Activated CD8-positive, alpha-beta T cell treated with anti-CD3 and anti-CD28 coated beads, Interleukin-2, amount 10 ng/mL, durations not matched to agents 7 days and 5 days (primary cell): Measurements from ENCODE around the gene OR4S1. TPM values are rescaled to one million over a fixed set of nuclear protein-coding genes. Genes with fewer than 3 reads are reported as not detected.

Source experiments
- ATAC-seq: fragments of 150-1000 bp; cut with Tn5 transposase; one replicate; pipeline ENCODE4 v1.10.0; 2021; ENCODE audit warnings: moderate library complexity
- CTCF ChIA-PET: fragments of 350-600 bp; sonication (Branson Sonifier 250); formaldehyde crosslinking; loops from one replicate; lab custom pipeline; 2021; ENCODE audit warnings: antibody characterized with exemption; lab: Charles Lee
- POLR2A ChIA-PET: fragments of 350-600 bp; sonication (Branson Sonifier 250); formaldehyde crosslinking; loops from one replicate; lab custom pipeline; 2021; ENCODE audit warnings: antibody characterized with exemption; lab: Charles Lee
- DNase-seq: peaks from one replicate; pipeline ENCODE4 v3.0.0-alpha.2; 2020
- H3K27ac Mint-ChIP-seq: one replicate; pipeline ENCODE4 v1.8.0; 2021; ENCODE audit warnings: mild to moderate bottlenecking, mixed read lengths
- H3K27me3 Mint-ChIP-seq: one replicate; pipeline ENCODE4 v1.8.0; 2021; ENCODE audit warnings: low read depth, mixed read lengths
- H3K36me3 Mint-ChIP-seq: one replicate; pipeline ENCODE4 v1.8.0; 2021; ENCODE audit warnings: low read depth, mixed read lengths
- H3K4me1 Mint-ChIP-seq: one replicate; pipeline ENCODE4 v1.8.0; 2021; ENCODE audit warnings: low read depth, mixed read lengths
- H3K4me3 Mint-ChIP-seq: one replicate; pipeline ENCODE4 v1.8.0; 2021; ENCODE audit warnings: mild to moderate bottlenecking, mixed read lengths
- H3K9me3 Mint-ChIP-seq: one replicate; pipeline ENCODE4 v1.8.0; 2022; ENCODE audit warnings: mixed read lengths; ENCODE audit not compliant: insufficient read depth
- total RNA-seq, 2 experiments: library from RNA; stranded (reverse); gene quantifications; one replicate each; pipeline ENCODE4 v1.2.3, GENCODE V29; 2021

Gene OR4S1
- total RNA-seq, 2 experiments from 2014 or later: not detected

DNA sequence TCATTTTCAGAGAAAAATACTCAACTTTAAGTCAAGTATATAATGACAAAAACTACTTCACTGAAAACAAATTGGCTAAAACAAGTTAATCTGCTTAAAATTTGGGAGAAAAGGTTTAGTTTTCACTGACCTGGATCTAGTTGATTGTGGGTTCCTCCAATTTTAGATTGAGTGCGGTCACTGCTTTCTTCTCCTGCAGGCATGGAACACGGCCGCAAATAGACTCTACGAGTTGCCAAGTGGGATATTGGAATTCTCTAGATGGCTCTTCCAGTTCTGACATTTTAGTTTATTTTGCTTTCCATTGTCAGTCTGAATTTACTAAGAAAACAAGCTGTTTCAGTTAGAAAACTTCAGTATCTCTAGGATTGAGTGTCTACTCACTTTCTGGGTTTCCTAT, 48.0 kb downstream of the OR4S1 start:
- DNase-seq (no peak), ATAC-seq (no peak)
- Mint-ChIP-seq H3K27me3 (no peaks in the 10 kb centered on the region), H3K9me3 (peaks cover 5% of the 10 kb centered on the region), H3K27ac (no peak overlapping the region), H3K36me3 (no peaks in the 10 kb centered on the region), H3K4me1 (no peaks in the 10 kb centered on the region), H3K4me3 (no peak overlapping the region)
- POLR2A ChIA-PET: no interaction called here
- CTCF ChIA-PET: no interaction called here

DNA sequence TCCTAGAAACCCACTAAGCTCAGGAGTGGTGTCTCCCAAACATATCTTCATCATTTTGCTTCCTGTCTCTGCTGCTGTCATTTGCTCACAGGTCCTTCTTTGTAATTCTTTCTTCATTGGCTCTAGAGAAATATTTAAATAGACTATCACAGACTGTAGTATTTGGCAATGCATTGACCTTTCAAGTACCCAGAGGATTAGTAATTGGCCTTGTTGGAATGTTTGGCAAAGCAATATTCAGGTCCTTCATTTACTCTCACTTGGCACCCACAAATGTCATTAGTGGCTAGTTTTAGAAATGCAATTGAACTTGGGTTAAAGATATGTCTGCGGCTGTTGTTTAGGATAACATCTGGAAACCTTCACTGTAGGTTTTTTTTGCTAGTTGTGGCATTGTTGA, 48.7 kb downstream of the OR4S1 start:
- Mint-ChIP-seq H3K4me3 (no peak overlapping the region), H3K9me3 (peaks cover 5% of the 10 kb centered on the region), H3K27me3 (no peaks in the 10 kb centered on the region), H3K27ac (no peak overlapping the region), H3K4me1 (no peaks in the 10 kb centered on the region), H3K36me3 (no peaks in the 10 kb centered on the region)
- ChIA-PET CTCF (no interaction called here), POLR2A (no interaction called here)
- no peak for ATAC-seq
- no peak for DNase-seq

Other genes starting within 250 kb of the OR4S1 start
- not detected for gene OR4B1, start 89.4 kb upstream of the OR4S1 start, total RNA-seq
- not detected for gene OR4X2, start 61.1 kb upstream of the OR4S1 start, total RNA-seq
- not detected for gene OR4X1, start 42.4 kb upstream of the OR4S1 start, total RNA-seq
- gene OR4C3, start 18.7 kb downstream of the OR4S1 start, total RNA-seq: not detected
- not detected for gene OR4C5, start 60.2 kb downstream of the OR4S1 start, total RNA-seq
- gene OR4A47, start 182.6 kb downstream of the OR4S1 start, total RNA-seq: not detected